CD4-positive, alpha-beta T cell treated with Interleukin-15 for 4 hours (primary cell): ENCODE results near the gene CAST.

Source experiments
- DNase-seq: peaks from one replicate; pipeline ENCODE4 v3.0.0-alpha.2; 2020; ENCODE audit warnings: low spot score

Gene CAST

DNA sequence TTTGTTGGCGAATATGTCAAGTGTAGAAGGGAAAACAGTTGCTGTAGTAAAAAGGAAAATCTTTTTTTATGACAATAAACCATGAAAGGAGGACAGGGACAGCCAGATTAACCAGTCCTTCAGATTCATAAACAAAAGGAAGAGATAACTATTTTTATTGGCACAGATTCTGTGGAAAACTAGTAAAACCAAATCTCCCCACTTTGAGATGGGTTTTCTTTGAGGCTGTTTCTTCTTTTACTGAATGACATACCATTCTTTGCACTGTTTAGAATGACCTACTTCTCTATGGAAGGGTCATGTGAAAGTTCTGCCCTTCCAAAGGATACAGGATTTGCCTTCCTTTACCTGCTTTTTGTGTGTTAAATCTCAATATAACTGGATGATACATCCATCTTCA is 13.7 kb downstream of the CAST start:
- no peak for DNase-seq

DNA sequence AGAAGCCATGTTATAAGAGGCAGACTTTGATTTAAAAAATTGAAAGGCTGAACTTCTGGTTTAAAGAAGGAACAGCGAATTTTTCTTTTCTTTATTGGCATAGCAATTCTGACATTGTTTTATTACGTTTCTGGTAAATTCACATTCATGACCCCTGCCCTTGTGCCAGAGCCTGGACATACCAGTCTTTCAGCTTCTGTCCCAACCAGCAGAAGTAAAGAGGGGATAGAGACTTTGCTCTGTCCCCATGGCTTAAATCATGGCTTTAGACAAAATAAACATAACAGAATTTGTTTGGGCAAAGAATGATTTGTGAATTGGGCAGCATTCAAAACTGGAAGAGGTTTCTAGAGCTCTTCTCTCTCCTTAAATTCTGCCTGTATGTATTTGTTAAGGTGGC is 15.3 kb downstream of the CAST start:
- no peak for DNase-seq

DNA sequence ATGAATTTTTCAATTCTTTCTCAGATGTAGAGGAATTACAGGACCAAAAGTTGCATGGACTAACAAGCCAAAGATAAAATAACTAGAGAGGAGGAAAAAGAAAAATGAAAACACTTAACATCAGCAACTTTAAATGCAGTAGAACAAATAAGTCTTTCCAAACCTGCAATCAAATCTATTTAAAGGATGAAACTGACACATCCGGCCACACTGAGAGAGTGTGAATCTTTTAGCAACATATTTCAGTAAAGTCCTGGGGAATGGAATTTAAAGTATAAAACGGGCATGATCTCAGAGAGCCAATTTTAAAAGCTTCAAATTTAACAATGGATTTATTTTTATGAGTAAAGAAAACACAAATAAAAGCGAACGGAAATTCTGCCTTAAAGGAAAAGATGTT is 17.1 kb downstream of the CAST start:
- no peak for DNase-seq

DNA sequence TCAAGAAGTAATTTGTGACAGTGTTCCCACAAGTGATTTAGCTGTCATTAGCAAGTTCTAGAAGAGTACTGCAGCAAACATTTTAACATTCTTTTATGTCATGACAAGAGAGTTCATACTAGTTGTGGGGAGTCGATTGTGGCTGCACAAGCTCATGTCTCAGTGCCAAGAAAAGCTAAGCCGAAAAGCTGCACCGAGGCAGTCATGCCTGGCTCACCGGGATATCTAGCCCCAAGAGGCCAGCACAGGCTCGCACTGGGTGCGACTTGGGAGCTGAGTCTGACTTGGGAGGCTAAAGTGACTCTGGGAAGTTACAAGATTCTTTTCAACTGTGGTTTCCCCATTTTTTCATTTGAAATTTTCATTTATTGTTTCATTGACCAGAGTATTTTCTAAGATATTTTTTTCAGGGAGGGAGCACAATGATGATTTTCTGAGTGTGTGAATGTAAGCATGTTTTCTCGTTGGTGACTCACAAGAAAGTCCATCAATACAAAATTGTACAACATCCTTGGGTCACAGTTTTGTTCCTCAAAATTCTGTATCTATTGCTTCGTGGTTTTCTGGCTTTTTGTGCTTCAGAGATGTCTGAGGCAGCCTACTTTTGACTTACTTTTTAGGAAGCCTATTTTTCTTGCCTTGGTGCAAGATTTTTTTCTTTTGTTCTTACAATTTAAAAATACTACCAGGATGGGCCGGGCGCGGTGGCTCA is 18.7 kb downstream of the CAST start:
- DNase-seq = no peak

DNA sequence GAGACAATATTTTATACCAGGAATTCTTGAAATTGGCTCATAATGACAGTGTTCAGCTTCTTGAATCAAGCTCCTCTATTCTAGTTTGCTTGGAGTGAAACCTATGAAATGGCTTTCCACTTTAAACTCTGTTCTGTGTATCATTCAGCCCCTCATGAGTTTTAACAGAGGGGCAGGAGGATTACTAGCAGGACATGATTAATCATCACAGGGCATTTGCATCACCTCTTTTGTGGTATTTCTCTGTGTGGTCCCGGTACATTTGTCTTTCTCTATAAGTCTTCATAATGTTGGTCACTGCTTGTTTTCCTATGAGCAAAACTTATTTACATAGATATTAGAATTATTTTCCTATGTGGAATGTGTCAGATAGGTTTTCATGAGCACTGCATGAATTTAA is 21.2 kb downstream of the CAST start:
- no peak for DNase-seq

DNA sequence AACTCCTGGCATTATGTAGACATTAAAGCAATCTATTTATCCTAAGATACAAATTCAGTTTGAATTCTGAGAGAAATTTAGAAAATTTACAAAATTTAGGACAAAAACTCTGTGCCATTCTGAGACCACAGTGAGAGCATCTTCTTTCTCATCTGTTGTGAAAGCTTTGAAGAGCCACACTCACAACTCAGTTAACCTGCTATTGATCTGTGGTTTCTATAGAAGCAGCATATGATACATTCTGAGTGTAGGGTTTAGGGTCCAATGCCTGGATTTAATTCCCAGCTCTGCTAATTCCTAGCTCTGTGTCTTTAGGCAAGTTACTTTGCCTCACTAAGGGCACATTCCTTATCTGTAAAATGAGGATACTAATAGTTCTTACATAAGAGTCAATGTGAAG is 21.6 kb downstream of the CAST start:
- no peak for DNase-seq

DNA sequence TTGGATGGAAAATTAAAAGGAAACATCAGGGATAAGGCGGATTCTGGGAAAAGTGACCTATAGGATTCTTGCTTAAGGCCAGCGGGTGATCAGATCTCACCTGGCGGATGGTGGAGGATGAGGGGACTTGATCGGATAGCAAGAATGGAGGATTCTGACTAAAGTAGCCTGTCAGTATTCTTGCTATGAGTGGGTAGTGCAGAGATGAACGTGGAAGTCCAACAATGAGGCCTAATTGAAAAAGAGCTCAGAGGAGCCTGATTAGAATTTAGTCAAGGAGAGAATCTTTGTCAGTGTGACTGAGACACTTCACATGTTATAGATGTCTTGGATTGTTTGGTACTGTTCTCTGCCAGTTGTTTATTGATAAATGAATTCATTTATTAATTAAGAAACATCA is 24.9 kb downstream of the CAST start:
- DNase-seq = no peak

DNA sequence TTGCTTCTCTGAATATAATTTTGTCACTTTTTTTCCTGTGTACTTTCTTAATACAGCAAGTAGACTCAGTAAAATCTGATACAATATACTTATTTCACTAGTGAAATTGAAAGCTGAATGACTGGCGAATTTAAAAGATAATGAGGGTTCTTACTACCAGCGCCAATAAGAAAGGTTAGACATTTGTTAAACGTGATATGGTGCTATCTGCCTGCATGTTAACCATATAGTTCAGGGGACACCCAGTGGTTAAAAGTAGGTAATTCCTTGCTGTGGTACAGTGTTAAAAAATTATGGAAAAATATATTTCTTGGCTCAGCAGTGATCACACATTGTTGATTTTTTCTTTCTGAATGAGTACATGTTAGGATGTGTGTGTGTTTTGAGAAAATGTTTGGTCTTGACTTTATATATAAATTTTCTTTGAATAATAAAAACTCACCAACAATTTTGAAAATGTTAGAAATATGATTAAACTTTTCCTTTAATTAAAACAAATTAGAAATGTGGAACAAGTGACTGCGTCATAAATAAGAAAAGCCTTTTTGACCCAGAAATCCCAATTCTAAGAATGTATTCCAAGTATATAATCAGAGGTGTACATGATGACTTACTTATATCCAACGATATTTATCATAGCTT is 25.8 kb downstream of the CAST start:
- no peak for DNase-seq

DNA sequence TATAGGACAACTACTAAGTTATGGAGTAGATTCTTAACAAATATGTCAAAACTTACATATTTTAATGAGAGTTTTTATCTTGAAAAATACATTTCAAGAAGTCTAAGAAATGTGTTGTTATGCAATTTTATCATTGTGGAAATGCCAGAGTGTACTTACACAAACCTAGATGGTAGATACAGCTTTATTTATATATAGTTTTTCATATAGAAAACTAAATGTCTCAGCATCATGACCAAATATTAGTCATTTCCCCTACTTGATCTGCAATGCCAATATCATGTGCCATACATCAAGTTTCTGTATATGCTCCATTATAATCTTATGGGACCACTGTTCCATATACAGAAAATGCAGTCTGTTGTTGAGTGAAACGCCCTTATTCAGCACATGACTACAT is 28.7 kb downstream of the CAST start:
- no peak for DNase-seq

DNA sequence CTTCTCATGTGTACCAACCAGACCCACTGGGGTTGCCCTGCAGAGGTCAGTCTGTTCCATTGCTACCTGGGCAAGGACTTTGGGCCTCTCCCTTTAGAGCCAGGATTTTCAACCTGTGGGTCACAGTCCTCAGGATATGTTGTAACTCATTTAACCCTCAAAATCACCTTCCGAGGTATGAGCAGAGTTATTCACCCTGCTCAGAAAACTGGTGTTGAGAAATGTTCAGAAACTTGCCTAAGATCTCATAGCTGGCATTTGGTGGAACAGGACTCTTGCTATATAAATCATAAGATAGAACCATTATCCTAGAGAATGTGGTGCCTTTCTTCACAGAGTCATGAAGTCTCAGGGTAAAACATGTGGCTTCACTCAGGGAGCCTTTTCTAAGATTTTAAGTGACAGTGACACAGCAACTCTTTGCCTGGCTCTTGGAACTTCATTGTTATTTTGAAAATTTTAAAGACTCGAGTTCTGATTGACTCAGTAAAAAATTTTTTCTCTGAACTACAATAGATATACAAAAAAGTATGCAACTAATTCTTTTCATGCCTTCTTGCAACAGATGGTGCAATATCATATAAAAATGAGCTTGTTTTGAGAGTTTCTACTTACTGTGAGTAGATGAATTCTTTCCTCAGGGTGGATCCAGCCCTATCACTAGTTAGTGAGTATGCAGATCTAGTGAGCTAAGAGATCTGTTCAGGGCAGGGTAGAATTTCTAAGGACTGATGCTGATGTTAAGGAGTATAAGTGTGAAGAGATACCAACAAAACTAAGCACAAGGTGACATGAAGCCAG is 29.5 kb downstream of the CAST start:
- DNase-seq = no peak

DNA sequence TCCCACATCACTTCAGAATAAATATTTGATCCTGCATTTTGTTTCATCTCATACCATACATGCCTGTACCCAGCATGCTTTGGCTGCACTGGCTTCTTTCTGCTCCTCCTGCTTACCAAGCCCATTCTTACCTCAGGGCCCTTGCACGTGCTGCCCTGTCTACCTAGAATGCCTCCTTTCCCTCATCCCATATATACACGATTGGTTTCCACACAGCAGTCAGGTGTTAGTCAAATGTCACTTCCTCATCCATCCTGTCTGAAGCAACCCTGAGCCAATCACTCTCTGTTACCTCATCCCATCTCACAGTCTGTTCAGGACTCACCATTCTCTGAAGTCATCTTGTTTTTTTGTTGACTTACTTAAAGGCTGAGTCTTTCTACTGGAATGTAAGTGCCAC is 30.3 kb downstream of the CAST start:
- DNase-seq = no peak

DNA sequence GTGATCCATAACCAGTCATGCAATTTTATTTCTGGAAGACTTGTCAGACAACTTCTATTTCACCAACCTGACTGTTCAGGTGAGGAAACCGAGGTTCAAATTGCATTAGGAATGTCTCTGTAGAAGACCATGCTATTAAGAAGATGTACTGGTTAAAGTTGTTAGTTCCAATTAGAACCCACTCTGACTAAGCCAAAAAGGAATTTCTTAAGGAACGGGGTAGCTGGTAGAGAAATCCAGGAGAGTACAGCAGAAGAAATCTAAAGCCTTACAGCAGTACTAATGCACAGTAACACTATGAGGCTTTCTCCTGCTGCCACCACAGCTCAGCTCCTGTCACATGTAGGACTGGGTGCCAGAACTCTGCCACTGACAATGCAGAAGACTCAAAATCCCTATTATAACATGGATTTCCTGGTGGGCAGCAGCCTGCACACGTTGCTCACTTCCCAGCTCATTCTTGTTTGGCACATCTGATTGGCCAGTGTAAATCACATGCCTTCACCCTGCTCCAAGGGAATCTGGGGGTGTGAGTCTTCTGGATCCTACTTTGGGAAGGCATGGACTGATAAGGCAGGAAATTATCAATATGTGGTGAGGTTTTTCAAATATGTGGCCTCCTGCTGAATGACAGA is 37.1 kb downstream of the CAST start:
- DNase-seq = no peak

DNA sequence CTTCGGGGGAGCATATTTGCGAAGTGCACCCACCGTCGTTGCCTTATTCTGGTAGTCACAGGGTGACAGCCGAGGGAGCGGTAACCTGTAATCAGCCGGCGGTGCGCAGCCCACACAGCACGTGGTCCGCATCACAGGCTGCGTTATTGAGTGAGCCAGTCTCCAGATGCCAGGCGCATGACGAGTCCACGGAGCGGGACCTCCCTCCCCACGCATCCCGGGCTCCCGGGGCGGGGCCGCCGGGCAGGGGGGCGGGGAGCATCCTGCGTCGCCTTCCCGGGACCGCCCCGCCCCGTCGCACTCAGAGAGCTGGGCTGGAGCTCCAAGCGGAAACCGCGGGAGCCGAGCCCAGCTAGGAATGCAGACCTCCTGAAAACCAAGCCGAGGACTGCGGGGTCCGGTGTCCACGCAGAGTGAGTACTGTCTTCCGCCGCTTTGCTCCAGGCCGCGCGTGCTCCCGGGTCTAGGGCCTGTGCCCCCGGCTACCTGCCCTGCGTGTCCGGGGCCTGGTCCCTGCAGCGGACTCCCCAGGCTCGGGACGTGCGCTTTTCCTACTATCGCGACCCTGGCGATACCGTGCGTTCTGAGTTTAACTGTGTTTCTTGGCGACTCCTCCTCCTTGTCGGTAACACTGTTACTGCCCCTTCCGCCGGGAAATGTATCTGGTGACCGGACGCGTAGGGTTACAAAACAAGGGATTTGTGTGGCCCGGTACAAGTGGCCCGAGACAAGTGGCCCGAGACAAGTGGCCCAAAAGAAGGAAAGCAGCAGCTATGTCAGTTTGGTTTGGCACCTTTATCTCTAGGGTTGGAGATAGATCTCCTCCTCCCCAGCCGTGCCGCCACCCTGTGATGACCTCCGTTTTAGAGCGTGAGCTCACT is 40.6 kb downstream of the CAST start:
- DNase-seq = peak; percentile 68

DNA sequence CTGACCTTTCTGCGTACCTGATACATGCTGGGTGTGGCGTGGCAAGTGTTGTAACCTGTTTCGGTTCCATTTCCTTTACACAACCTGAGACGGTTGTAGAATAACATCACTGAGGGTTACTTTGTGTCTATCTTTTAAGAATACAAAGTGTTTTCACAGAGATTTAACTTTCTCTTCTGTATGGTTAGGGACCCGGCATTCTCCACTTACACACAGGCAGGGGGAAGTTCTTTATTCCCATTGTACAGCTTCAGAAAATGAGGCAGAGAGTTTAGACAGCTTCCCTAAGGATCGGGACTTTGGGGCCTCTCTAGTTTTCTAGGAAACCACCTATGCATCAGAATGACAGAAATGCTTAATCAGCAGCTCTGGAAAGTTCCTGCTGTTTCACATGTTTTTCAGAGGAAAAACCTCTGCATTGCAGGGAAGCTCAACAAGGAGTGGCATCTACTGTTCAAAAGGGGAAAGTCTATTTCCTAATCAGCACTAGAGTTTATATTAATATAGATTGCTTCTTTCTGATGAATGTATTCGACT is 41.3 kb downstream of the CAST start:
- DNase-seq = peak; percentile 69

DNA sequence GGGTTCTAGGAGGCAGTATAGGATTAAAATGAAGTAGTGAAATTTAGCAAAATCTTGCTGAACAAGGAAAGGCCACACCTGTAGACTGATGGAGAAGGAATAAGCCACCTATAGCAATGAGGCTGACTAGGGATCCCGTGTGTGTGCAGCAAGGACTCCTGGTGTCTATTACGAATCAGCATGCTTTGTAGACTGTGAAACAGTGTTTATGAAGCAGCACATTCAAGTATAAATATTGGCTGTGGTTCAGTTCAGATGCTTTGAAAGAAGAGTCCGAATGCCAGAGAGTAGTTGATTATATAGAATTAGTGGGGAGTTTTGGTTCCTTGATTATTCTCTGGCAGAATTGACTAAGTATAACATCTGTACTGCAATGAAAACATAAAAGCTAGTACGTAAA is 41.8 kb downstream of the CAST start:
- no peak for DNase-seq

DNA sequence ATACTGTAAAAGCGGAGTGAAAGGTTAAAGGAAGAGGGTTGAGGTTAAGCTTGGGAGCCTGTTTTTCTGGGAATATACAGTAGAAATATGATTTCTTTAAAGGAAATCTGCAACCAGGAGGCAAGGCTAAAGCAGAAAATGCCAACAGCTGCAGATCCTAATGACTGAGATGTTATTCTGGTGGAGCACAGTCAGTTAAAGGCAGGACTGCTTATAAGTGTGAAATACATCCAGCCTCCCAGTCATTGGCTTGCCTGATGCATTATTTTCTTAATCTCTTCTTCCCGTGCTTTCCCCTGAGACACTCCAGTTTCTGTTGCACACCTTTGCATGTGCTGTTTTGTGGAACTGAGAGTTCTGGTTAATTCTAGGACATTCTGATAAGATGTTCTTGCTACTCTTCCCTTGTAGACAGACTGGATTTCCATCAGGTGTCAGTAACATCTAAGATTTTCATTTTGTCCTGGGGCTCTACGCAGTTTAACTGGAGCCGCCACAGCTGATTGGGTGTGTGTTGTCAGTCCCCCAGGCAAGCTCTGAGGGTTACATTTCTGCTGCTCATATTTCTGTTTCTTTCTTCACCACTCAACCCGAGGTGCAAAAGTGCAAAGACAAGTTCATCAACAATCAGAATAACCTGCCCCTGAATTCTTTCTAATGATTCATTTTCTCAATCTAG is 44.4 kb downstream of the CAST start:
- no peak for DNase-seq

DNA sequence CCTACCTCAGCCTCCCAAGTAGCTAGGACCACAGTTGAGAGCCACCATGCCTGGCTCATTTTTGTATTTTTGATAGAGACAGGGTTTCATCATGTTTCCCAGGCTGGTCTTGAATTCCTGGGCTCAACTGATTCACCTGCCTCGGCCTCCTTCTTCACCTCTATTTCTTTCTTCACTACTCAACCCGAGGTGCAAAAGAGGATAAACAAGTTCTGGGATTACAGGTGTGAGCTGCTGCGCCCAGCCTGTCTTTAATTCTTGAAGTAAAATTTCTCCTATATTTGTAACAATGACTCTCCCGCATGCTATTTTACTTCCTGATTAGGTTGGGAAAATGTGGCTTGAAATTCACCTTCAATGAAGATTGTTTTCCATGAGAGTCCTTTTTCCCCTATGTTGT is 46.4 kb downstream of the CAST start:
- no peak for DNase-seq

DNA sequence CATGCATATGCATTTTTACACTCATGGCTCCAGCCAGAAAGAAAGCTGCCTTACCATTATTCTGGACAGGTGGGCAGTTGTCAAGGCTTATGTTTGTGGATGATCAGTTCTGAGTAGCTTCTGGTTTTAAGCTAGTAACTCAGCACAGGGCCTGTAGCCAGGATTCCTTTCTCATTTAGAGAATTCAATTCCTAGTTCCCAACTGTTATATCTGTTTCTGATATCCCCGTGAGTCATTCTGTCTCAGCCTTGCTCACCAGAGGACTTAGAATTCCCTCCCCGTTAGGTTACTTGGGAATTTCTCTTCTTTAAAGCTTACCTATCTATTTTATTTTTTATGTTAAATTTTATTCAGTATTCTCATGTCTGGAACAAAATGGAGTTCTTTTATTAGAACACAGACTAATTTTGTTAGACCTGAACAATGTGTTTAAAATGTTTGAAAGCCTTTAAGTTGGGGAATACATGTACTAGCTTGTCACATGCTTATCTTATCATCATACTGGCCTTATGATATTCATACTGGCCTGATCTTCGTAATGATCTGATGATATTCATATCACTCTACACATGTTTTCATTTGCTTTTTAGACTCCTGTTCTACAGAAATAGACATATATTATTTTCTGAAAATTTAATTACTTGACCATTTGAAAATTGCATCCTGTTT is 47.1 kb downstream of the CAST start:
- no peak for DNase-seq

DNA sequence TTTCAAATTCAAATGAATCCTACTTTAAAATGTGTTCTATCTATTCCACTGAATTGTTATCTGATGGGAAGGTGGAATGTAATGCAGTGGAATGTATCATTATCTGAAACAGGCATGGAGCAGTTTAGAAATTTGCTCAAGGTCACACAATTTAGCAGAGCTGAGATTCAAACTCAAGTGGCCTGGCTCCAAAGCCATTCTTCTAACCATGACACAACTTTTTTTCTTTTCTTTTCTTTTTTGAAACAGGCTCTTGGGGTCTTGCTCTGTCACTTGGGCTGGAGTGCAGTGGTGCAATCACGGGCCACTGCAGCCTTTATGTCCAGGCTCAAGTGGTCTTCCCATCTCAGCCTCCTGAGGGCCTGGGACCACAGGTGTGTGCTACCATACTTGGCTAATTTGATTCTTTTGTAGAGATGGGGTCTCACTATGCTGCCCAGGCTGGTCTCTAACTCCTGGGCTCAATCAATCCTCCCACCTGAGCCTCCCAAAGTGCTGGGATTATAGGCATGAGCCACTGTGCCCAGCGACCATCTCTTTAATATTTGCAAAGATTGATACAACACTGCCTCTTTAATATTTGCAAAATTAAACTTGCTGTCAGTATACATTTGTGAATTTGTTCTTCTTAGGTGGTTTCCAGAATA is 50.0 kb downstream of the CAST start:
- DNase-seq = no peak

DNA sequence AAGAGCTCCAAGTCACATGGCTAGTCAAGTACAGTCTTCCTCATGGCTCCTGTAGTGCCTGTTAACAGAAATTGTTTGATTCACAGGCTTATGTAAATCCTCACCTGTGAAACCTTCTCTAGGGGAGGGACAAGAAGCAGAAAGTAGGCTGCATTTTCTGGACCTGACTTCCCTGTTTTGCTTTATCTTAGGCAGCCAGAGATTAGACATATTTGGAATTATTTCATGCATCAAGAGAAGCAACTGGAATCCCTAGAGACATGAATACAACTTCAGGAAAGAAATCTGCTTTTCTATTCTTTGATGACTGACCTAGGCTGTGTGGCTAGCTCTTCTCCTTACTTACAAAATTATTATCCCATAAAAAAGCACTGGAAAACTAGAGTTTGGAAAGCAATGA is 52.3 kb downstream of the CAST start:
- no peak for DNase-seq
